Esophagus muscularis mucosa (tissue), 4 donors: ENCODE results near the gene GIMAP5. TPM values are rescaled to one million over a fixed set of nuclear protein-coding genes. Genes with fewer than 3 reads are reported as not detected.

Source experiments
- DNase-seq: peaks from one replicate; pipeline ENCODE4 v3.0.0-alpha.2; 2017; ENCODE audit errors: extremely low spot score
- H3K27ac ChIP-seq, 4 donors: fragments of 200-600 bp; sonication (generic); replicated peaks in 1 of 4; 1 replicate in 3 of 4; 2 replicates in 1 of 4; pipeline ENCODE4 v1.5.1; 2016 to 2019; ENCODE audit warnings: mild to moderate bottlenecking in 1 of 4
- H3K27me3 ChIP-seq, 4 donors: fragments of 200-600 bp; sonication (generic); one replicate each; pipeline versions ENCODE4 v1.5.1 to v1.6.0; 2016 to 2019
- H3K36me3 ChIP-seq, 4 donors: fragments of 200-600 bp; sonication (generic); one replicate each; pipeline ENCODE4 v1.5.1; 2016 to 2019
- H3K4me1 ChIP-seq, 4 donors: fragments of 200-600 bp; sonication (generic); one replicate each; pipeline ENCODE4 v1.5.1; 2016 to 2019
- H3K4me3 ChIP-seq, 4 donors: fragments of 200-600 bp; sonication (generic); 1 replicate in 2 of 4; 2 replicates in 2 of 4; pipeline ENCODE4 v1.5.1; 2016 to 2019; ENCODE audit warnings: mild to moderate bottlenecking in 4 of 4, moderate library complexity in 1 of 4
- H3K9me3 ChIP-seq, 4 donors: fragments of 200-600 bp; sonication (generic); 1 replicate in 3 of 4; 2 replicates in 1 of 4; pipeline ENCODE4 v1.5.1; 2016 to 2019
- EP300 ChIP-seq: sonication (generic); formaldehyde crosslinking; IDR thresholded peaks from one replicate; pipeline ENCODE4 v1.6.1; 2017; ENCODE audit warnings: antibody characterized with exemption
- POLR2A ChIP-seq: fragments of 450-650 bp; IDR thresholded peaks from one replicate; pipeline ENCODE4 v1.6.1; 2017; ENCODE audit warnings: antibody characterized with exemption, moderate library complexity, mild to moderate bottlenecking, low read depth
- POLR2AphosphoS5 ChIP-seq, 2 donors: sonication (generic); formaldehyde crosslinking; IDR thresholded peaks; one replicate each; pipeline ENCODE4 v1.6.1; 2017; ENCODE audit warnings: antibody characterized with exemption in 2 of 2
- WGBS: methylation state at CpG from one replicate; pipeline ENCODE4 v1.1.5; 2018; 5-methylcytosine and 5-hydroxymethylcytosine counted together
- intact Hi-C: fragments of 100-400 bp; cut with DNase I; formaldehyde crosslinking; loops from one replicate; pipeline ENCODE4 v1.15.1; 2023
- total RNA-seq, 4 donors: library from RNA; depleted of rRNA; stranded (reverse); fragments of >200 nt; gene quantifications; one replicate each; pipeline versions ENCODE4 v1.1.0 to v1.2.1, GENCODE V29; 2016
- TF ChIP-seq, protein P1 (sequence below), 3 experiments: fragments of 200-600 bp in 2 of 3; fragments of 450-650 bp in 1 of 3; sonication (generic) in 2 of 3; IDR thresholded peaks; one replicate each; pipeline ENCODE4 v1.5.1; 2017 to 2019; ENCODE audit warnings: antibody characterized with exemption in 3 of 3, mild to moderate bottlenecking in 2 of 3, moderate library complexity in 1 of 3

The GIMAP5 gene
- total RNA-seq, 4 donors from 2014 or later: 26.9 to 48.2 (median 28.6) TPM

DNA sequence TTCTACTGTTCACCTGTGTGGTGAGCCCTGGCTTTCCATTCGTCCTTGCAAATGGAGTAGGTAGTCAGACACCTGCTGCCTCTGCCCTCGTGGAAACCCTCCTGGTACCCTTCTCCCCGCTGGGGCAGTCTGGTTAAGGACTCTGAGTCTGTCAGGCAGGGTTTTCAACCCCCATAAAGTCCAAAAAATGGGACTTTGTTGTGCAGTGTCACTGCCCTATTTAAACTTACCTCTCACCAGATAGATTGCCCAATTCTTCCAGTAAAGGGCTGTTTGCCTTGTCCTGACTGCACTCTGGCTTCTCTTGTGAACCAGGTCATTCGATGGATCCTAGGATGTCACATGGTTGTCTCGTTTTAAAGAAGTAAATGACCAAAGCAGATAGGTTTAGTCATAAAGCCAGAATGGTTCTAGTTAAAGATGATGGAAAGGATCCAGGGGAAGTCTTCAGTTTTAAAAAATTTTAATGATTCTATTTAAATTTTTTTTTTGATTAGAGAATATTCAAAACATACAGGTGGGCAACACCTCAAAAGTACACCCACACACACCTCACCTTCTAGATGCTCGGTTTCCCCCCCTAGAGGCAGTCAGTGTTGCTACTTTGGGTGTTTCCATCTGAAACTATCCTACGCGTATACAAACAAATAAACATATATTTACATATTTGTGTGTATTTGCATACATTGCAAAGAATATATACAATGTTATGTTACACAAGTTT is 41.0 kb downstream of the GIMAP5 start:
- no peak for DNase-seq
- H3K27me3 ChIP-seq: no peaks in the 10 kb centered on the region
- intact Hi-C loops: loop anchor here (10.0 kb wide), 3 partner anchors 97 to 237 kb away; no protein-coding TSS in a partner anchor
- H3K4me3 ChIP-seq: no peak overlapping the region
- no peak overlapping the region for H3K27ac ChIP-seq
- H3K36me3 ChIP-seq: no peaks in the 10 kb centered on the region
- 56% methylated on average over 8 of the region's 8 CpGs for WGBS
- no peak for TF ChIP-seq EP300
- no peak for TF ChIP-seq POLR2AphosphoS5 (IDR thresholded peaks at IDR 0.05)
- TF ChIP-seq, protein P1, sequence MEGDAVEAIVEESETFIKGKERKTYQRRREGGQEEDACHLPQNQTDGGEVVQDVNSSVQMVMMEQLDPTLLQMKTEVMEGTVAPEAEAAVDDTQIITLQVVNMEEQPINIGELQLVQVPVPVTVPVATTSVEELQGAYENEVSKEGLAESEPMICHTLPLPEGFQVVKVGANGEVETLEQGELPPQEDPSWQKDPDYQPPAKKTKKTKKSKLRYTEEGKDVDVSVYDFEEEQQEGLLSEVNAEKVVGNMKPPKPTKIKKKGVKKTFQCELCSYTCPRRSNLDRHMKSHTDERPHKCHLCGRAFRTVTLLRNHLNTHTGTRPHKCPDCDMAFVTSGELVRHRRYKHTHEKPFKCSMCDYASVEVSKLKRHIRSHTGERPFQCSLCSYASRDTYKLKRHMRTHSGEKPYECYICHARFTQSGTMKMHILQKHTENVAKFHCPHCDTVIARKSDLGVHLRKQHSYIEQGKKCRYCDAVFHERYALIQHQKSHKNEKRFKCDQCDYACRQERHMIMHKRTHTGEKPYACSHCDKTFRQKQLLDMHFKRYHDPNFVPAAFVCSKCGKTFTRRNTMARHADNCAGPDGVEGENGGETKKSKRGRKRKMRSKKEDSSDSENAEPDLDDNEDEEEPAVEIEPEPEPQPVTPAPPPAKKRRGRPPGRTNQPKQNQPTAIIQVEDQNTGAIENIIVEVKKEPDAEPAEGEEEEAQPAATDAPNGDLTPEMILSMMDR (IDR thresholded peaks at IDR 0.05): no peak
- TF ChIP-seq POLR2A: no peak
- H3K9me3 ChIP-seq: peaks cover 0 to 11% (median 2%) of the 10 kb centered on the region in 4 donors
- peaks cover 0 to 18% (median 7%) of the 10 kb centered on the region in 4 donors for H3K4me1 ChIP-seq

DNA sequence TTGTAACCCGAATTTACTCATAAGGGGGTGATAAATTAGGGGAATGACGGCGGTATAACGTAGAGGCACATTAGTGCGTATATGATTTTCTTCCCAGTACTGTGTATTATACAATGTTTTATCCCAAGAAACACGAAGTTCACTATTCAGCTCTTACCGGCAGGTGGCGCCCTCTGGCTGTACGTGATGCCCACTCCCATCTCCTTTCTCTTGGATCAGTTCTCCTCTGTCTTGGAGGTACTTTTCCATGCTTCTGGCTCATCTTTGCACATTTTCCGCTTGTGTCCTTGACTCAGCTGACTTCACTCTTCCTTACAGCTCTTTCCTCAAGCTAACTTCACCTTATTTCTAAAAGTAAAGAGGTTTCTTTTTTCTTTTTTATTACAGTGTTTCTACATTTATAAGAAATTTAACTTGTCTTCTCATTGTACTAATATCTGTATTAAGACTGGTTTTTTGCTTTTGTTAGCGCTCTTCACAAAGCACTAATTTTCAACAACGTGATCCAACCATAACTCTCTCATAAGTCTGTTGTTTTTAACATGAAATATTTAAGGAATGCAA is 41.6 kb downstream of the GIMAP5 start:
- no peaks in the 10 kb centered on the region for H3K27me3 ChIP-seq
- no peaks in the 10 kb centered on the region for H3K36me3 ChIP-seq
- H3K9me3 ChIP-seq: peaks cover 0 to 6% (median 0%) of the 10 kb centered on the region in 4 donors
- H3K4me3 ChIP-seq: no peak overlapping the region
- DNase-seq: no peak
- TF ChIP-seq EP300 (no peak), POLR2AphosphoS5 (IDR thresholded peaks at IDR 0.05) (peak in 1 of 2 donors; percentile 44), POLR2A (no peak)
- TF ChIP-seq, protein P1 (IDR thresholded peaks at IDR 0.05): peak; percentile 81 to 91 (median 82)
- 10% methylated on average over 12 of the region's 12 CpGs for WGBS
- intact Hi-C loops: loop anchor here (10.0 kb wide), 3 partner anchors 96 to 236 kb away; no protein-coding TSS in a partner anchor
- H3K4me1 ChIP-seq: peaks cover 0 to 18% (median 7%) of the 10 kb centered on the region in 4 donors
- no peak overlapping the region for H3K27ac ChIP-seq

DNA sequence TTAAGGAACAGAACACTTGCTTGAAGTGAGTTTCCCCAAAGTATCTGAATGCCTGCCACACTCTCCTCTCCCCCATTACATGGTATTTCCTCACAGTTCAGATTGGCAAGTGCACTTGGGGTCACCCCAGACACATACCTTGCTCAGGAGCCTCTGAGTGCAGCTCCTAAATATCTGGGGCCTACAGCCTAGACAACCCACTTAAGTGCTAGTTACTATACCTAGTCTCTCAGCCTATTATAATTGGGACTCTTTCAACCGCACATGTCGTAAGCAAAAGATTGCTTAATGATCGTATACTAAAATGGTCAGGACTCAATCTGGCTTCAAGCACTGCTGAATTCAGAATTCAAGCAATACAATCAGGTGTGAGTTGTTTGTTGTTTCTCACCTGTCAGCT is 43.1 kb downstream of the GIMAP5 start:
- Histone ChIP-seq H3K4me1 (peaks cover 7 to 29% (median 11%) of the 10 kb centered on the region in 4 donors), H3K27ac (no peak overlapping the region), H3K27me3 (no peaks in the 10 kb centered on the region), H3K9me3 (no peaks in the 10 kb centered on the region), H3K36me3 (no peaks in the 10 kb centered on the region), H3K4me3 (no peak overlapping the region)
- TF ChIP-seq, protein P1 (IDR thresholded peaks at IDR 0.05): no peak
- no peak for TF ChIP-seq POLR2AphosphoS5 (IDR thresholded peaks at IDR 0.05)
- no peak for TF ChIP-seq POLR2A
- TF ChIP-seq EP300: no peak
- 55% methylated on average over 3 of the region's 3 CpGs for WGBS
- intact Hi-C loops: no loop called here
- DNase-seq: no peak

DNA sequence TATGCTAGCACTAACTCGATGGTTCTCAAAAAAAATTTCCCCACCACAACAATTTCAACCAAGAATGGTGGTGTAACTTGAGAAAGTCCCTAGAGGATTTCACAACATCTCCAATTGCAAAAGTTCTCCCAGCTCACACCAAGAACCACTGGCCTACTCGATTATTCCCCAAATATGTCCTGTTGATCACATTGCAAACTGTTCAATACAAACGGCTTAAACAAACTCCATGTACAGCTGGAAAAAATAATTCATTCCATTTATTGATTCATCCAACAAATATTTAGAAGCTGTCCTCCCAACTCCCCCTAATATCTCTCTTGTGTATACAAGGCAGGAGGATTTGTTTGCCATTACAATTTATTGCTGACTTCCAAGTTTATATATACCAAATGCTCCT is 43.9 kb downstream of the GIMAP5 start:
- no peaks in the 10 kb centered on the region for H3K9me3 ChIP-seq
- WGBS: 44% methylated on average over 3 of the region's 3 CpGs
- no peak overlapping the region for H3K4me3 ChIP-seq
- peaks cover 7 to 31% (median 16%) of the 10 kb centered on the region in 4 donors for H3K4me1 ChIP-seq
- DNase-seq: no peak
- no peak overlapping the region for H3K27ac ChIP-seq
- H3K27me3 ChIP-seq: no peaks in the 10 kb centered on the region
- H3K36me3 ChIP-seq: no peaks in the 10 kb centered on the region
- intact Hi-C loops: no loop called here
- TF ChIP-seq, protein P1 (IDR thresholded peaks at IDR 0.05): no peak
- TF ChIP-seq POLR2AphosphoS5 (IDR thresholded peaks at IDR 0.05): no peak
- TF ChIP-seq POLR2A: no peak
- no peak for TF ChIP-seq EP300
